A673 (cell line): ENCODE results near the gene SOX5. TPM values are rescaled to one million over a fixed set of nuclear protein-coding genes. Genes with fewer than 3 reads are reported as not detected.

ENCODE experiments used
- BruUV-seq: library from RNA; stranded (reverse); fragments of 400-500 nt; replicated peaks from 2 replicates; lab custom pipeline; 2021; lab: Mats Ljungman, UMichigan
- CTCF ChIA-PET: fragments of 300-600 bp; sonication (Branson Sonifier 250); formaldehyde crosslinking; loops from one replicate; lab custom pipeline; 2022; ENCODE audit warnings: antibody characterized with exemption; lab: Charles Lee
- POLR2A ChIA-PET: fragments of 300-600 bp; sonication (Branson Sonifier 250); formaldehyde crosslinking; loops from one replicate; lab custom pipeline; 2022; ENCODE audit warnings: antibody characterized with exemption; ENCODE audit not compliant: low non-redundant PET; lab: Charles Lee
- DNase-seq: peaks from one replicate; pipeline ENCODE4 v3.0.0-alpha.2; 2015; ENCODE audit warnings: low spot score
- H3K27ac ChIP-seq: fragments of 200-600 bp; sonication (generic); 2 replicates; pipeline ENCODE4 v1.5.1; 2016; ENCODE audit warnings: mixed run types, low read depth, mild to moderate bottlenecking, mixed read lengths, antibody characterized with exemption, low read length; ENCODE audit not compliant: poor library complexity, severe bottlenecking
- H3K27me3 ChIP-seq: fragments of 200-600 bp; sonication (generic); replicated peaks from 2 replicates; pipeline ENCODE4 v1.6.1; 2017; ENCODE audit warnings: mixed run types, low read depth, mild to moderate bottlenecking, mixed read lengths, antibody characterized with exemption, low read length; ENCODE audit not compliant: insufficient read depth, poor library complexity
- H3K36me3 ChIP-seq: fragments of 200-600 bp; sonication (generic); 2 replicates; pipeline ENCODE4 v1.6.1; 2016; ENCODE audit warnings: mixed run types, mild to moderate bottlenecking, mixed read lengths, antibody characterized with exemption, low read length; ENCODE audit not compliant: insufficient read depth, poor library complexity, severe bottlenecking
- H3K4me1 ChIP-seq: fragments of 200-600 bp; sonication (generic); 2 replicates; pipeline ENCODE4 v1.6.1; 2017; ENCODE audit warnings: mixed run types, mild to moderate bottlenecking, mixed read lengths, antibody characterized with exemption, low read length; ENCODE audit not compliant: insufficient read depth, poor library complexity, severe bottlenecking
- H3K4me3 ChIP-seq: fragments of 200-600 bp; sonication (generic); 2 replicates; pipeline ENCODE4 v1.5.1; 2016; ENCODE audit warnings: low read depth, mixed run types, mild to moderate bottlenecking, mixed read lengths, low read length; ENCODE audit not compliant: poor library complexity, severe bottlenecking
- H3K9me3 ChIP-seq: fragments of 200-600 bp; sonication (generic); 2 replicates; pipeline ENCODE4 v1.6.1; 2016; ENCODE audit warnings: mixed run types, low read depth, mild to moderate bottlenecking, mixed read lengths, antibody characterized with exemption, low read length; ENCODE audit not compliant: poor library complexity, severe bottlenecking
- CTCF ChIP-seq: fragments of 300-800, 200-600 bp; sonication (generic); conservative IDR thresholded peaks from 2 replicates; pipeline ENCODE4 v1.5.1; 2017; ENCODE audit warnings: low read depth, mild to moderate bottlenecking, antibody characterized with exemption, low read length, moderate library complexity, mixed read lengths
- EZH2 ChIP-seq: fragments of 200-600 bp; sonication (generic); IDR thresholded peaks from 2 replicates; pipeline ENCODE4 v1.6.1; 2017; ENCODE audit warnings: borderline replicate concordance, low read depth, mild to moderate bottlenecking, mixed read lengths, antibody characterized with exemption, low read length; ENCODE audit not compliant: poor library complexity, severe bottlenecking
- intact Hi-C: fragments of 100-400 bp; cut with micrococcal nuclease; formaldehyde crosslinking; loops from one replicate; pipeline ENCODE4 v1.10.0; 2022; ENCODE audit not compliant: unreplicated experiment
- total RNA-seq: library from RNA; stranded (reverse); gene quantifications from 2 replicates; pipeline ENCODE4 v1.2.3, GENCODE V29; 2021

Gene SOX5
- total RNA-seq, 1 experiment from 2014 or later = 11.9 TPM

- no peaks in the 10 kb centered on the region for H3K9me3 ChIP-seq
- H3K4me1 ChIP-seq = peaks cover 8% of the 10 kb centered on the region
- no peaks in the 10 kb centered on the region for H3K27me3 ChIP-seq
- ChIA-PET POLR2A (no interaction called here), CTCF (no interaction called here)
- intact Hi-C loops = no loop called here
- H3K36me3 ChIP-seq = no peaks in the 10 kb centered on the region
- no peak for DNase-seq
- no TSS peak for BruUV-seq
- no peak overlapping the region for H3K27ac ChIP-seq
- TF ChIP-seq CTCF = no peak
- no peak overlapping the region for H3K4me3 ChIP-seq
Measured at GRCh38 chr12:23655884-23656283, 293.6 kb downstream of the SOX5 start.

- BruUV-seq = no TSS peak
- TF ChIP-seq EZH2 (no peak), CTCF (no peak)
- no peaks in the 10 kb centered on the region for H3K27me3 ChIP-seq
- no peaks in the 10 kb centered on the region for H3K9me3 ChIP-seq
- intact Hi-C loops = no loop called here
- DNase-seq = peak; percentile 28
- no peak overlapping the region for H3K4me3 ChIP-seq
- peaks cover 8% of the 10 kb centered on the region for H3K4me1 ChIP-seq
- POLR2A ChIA-PET = no interaction called here
- H3K27ac ChIP-seq = no peak overlapping the region
- H3K36me3 ChIP-seq = no peaks in the 10 kb centered on the region
- CTCF ChIA-PET = no interaction called here
Measured at GRCh38 chr12:23655112-23655511, 294.4 kb downstream of the SOX5 start.

GRCh38 chr12:23648546-23648945, 300.9 kb downstream of the SOX5 start:
- Histone ChIP-seq H3K27me3 (no peaks in the 10 kb centered on the region), H3K9me3 (no peaks in the 10 kb centered on the region), H3K36me3 (no peaks in the 10 kb centered on the region), H3K4me1 (no peaks in the 10 kb centered on the region), H3K4me3 (no peak overlapping the region), H3K27ac (no peak overlapping the region)
- BruUV-seq = no TSS peak
- intact Hi-C loops = no loop called here
- DNase-seq = no peak
- ChIA-PET POLR2A (no interaction called here), CTCF (no interaction called here)
- TF ChIP-seq EZH2 = no peak
- TF ChIP-seq CTCF = no peak
